Measurements from ENCODE around the gene KCNQ1. TPM values are rescaled to one million over a fixed set of nuclear protein-coding genes. Genes with fewer than 3 reads are reported as not detected.
A peak's percentile ranks its signal among the peaks of the same experiment; 100 is the strongest.

Gene KCNQ1
- total and polyA plus RNA-seq, 2 of the 13 experiments (the other 11 are each of a cell fraction or from before 2014, with no cell fraction given), result 0.02 to 0.08 TPM

DNA sequence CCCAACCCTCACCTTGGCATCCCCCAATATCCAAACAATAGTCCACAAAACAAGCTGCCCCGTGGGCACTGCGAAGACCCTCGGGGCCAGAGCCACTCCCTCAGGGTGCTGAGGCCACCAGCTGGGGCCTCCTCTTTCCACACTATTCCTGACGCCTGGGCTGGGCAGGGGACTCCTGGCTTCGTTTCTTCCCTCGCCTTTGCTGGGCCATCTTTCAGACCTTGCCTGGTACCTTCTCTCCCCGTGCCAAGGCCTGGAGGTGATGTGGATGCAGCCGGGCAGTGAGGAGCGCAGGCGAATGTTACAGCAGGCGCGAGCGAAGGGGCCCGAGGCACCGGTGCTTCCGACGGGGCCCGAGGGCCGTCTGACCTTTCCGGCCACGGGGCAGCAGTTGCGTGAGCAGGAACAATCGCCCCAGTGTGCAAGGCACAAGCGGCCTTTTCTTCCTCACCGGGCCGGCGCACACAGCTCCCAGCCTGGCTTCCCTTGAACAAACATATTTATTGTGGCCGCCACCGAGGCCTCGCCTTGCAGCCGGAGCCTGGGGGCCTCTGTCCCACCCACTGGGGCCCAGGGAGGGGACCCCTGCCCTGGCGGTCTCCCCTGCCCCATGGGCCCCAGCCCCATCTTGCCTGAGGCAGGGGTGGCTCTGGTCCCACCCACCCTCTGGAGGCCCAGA is 287.6 kb downstream of the KCNQ1 start (continued):
- TF ChIP-seq DMTF1 (CRISPR knock-in tag; IDR thresholded peaks at IDR 0.05) (no peak), KLF13 (CRISPR knock-in tag; IDR thresholded peaks at IDR 0.05) (no peak), ZNF382 (CRISPR knock-in tag; IDR thresholded peaks at IDR 0.05; ENCODE audit: borderline replicate concordance) (no peak), AGO2 (optimal IDR thresholded peaks at IDR 0.05; ENCODE audit: low read depth, low read length) (peak; percentile 88), GFI1 (CRISPR knock-in tag; IDR thresholded peaks at IDR 0.05; ENCODE audit: borderline replicate concordance) (peak; percentile 61; the same call in 1 of the 2 replicates), ZNF570 (CRISPR knock-in tag; IDR thresholded peaks at IDR 0.05; ENCODE audit: borderline replicate concordance) (no peak), EEA1 (CRISPR knock-in tag; IDR thresholded peaks at IDR 0.05; ENCODE audit: borderline replicate concordance) (peak; percentile 76; the same call in 1 of the 2 replicates), TEAD2 (CRISPR knock-in tag; IDR thresholded peaks at IDR 0.05) (peak; percentile 78; the same call in 1 of the 2 replicates), TMF1 (CRISPR knock-in tag; IDR thresholded peaks at IDR 0.05; ENCODE audit: low read depth) (no peak), KLF11 (CRISPR knock-in tag; IDR thresholded peaks at IDR 0.05) (no peak; the same call in 1 of the 2 replicates), HES4 (CRISPR knock-in tag; IDR thresholded peaks at IDR 0.05; ENCODE audit: borderline replicate concordance) (no peak), EED (CRISPR knock-in tag; IDR thresholded peaks at IDR 0.05) (no peak), PTBP1 (IDR thresholded peaks at IDR 0.05; ENCODE audit: low read depth, low read length, poor library complexity, severe bottlenecking) (peak; percentile 25), ZNF350 (CRISPR knock-in tag; IDR thresholded peaks at IDR 0.05; ENCODE audit: borderline replicate concordance, low read depth) (0 out of 2 replicates have a peak, but pooled peaks have one; percentile 67), FOXM1 (CRISPR knock-in tag; IDR thresholded peaks at IDR 0.05) (no peak), ZNF20 (CRISPR knock-in tag; IDR thresholded peaks at IDR 0.05) (no peak), ATF4 (CRISPR knock-in tag; IDR thresholded peaks at IDR 0.05) (peak in 1 of 2 experiments; percentile 91; a peak in 2 of 4 replicates), DMAP1 (CRISPR knock-in tag; IDR thresholded peaks at IDR 0.05) (peak; percentile 85), SALL1 (CRISPR knock-in tag; IDR thresholded peaks at IDR 0.05) (peak; percentile 90)
- TF ChIP-seq, protein P1, sequence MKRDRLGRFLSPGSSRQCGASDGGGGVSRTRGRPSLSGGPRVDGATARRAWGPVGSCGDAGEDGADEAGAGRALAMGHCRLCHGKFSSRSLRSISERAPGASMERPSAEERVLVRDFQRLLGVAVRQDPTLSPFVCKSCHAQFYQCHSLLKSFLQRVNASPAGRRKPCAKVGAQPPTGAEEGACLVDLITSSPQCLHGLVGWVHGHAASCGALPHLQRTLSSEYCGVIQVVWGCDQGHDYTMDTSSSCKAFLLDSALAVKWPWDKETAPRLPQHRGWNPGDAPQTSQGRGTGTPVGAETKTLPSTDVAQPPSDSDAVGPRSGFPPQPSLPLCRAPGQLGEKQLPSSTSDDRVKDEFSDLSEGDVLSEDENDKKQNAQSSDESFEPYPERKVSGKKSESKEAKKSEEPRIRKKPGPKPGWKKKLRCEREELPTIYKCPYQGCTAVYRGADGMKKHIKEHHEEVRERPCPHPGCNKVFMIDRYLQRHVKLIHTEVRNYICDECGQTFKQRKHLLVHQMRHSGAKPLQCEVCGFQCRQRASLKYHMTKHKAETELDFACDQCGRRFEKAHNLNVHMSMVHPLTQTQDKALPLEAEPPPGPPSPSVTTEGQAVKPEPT (CRISPR knock-in tag; IDR thresholded peaks at IDR 0.05; ENCODE audit: low read depth), result no peak; the same call in 1 of the 2 replicates
- TF ChIP-seq, protein P2, sequence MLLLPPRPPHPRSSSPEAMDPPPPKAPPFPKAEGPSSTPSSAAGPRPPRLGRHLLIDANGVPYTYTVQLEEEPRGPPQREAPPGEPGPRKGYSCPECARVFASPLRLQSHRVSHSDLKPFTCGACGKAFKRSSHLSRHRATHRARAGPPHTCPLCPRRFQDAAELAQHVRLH (CRISPR knock-in tag; IDR thresholded peaks at IDR 0.05; ENCODE audit: borderline replicate concordance, low read depth), result peak; percentile 20; the same call in 1 of the 2 replicates
- TF ChIP-seq, protein P3, sequence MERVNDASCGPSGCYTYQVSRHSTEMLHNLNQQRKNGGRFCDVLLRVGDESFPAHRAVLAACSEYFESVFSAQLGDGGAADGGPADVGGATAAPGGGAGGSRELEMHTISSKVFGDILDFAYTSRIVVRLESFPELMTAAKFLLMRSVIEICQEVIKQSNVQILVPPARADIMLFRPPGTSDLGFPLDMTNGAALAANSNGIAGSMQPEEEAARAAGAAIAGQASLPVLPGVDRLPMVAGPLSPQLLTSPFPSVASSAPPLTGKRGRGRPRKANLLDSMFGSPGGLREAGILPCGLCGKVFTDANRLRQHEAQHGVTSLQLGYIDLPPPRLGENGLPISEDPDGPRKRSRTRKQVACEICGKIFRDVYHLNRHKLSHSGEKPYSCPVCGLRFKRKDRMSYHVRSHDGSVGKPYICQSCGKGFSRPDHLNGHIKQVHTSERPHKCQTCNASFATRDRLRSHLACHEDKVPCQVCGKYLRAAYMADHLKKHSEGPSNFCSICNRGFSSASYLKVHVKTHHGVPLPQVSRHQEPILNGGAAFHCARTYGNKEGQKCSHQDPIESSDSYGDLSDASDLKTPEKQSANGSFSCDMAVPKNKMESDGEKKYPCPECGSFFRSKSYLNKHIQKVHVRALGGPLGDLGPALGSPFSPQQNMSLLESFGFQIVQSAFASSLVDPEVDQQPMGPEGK (CRISPR knock-in tag; IDR thresholded peaks at IDR 0.05), result peak; percentile 98

All from HepG2 (cell line).